Neuron (in vitro differentiated cells): Measurements from ENCODE around the gene TPO.

ENCODE experiments used
- H2AFZ ChIP-seq: one replicate; pipeline ENCODE4 v1.6.1; 2013; ENCODE audit warnings: low read depth, mild to moderate bottlenecking, inconsistent platforms, low read length, moderate library complexity
- H3K27me3 ChIP-seq: one replicate; pipeline ENCODE4 v1.6.1; 2013; ENCODE audit warnings: low read length; ENCODE audit not compliant: insufficient read depth
- H3K36me3 ChIP-seq: one replicate; pipeline ENCODE4 v1.6.1; 2013; ENCODE audit warnings: low read length; ENCODE audit not compliant: insufficient read depth
- H3K4me1 ChIP-seq: one replicate; pipeline ENCODE4 v1.6.1; 2013; ENCODE audit warnings: low read length; ENCODE audit not compliant: insufficient read depth
- H3K4me3 ChIP-seq: 2 replicates; pipeline ENCODE4 v1.5.1; 2013; ENCODE audit warnings: mild to moderate bottlenecking, low read length, moderate library complexity
- H3K9me3 ChIP-seq: one replicate; pipeline ENCODE4 v1.6.1; 2013; ENCODE audit warnings: low read length

TPO gene

GRCh38 chr2:1462994-1463393 lies 49.7 kb downstream of the TPO start:
- H3K9me3 ChIP-seq = no peaks in the 10 kb centered on the region
- H3K27me3 ChIP-seq = no peaks in the 10 kb centered on the region
- no peaks in the 10 kb centered on the region for H3K4me1 ChIP-seq
- no peaks in the 10 kb centered on the region for H3K36me3 ChIP-seq
- H2AFZ ChIP-seq = no peak overlapping the region
- H3K4me3 ChIP-seq = no peak overlapping the region

- Histone ChIP-seq H3K9me3 (no peaks in the 10 kb centered on the region), H2AFZ (no peak overlapping the region), H3K4me3 (no peak overlapping the region), H3K4me1 (no peaks in the 10 kb centered on the region), H3K27me3 (no peaks in the 10 kb centered on the region), H3K36me3 (no peaks in the 10 kb centered on the region)
These were observed 59.1 kb downstream of the TPO start for GRCh38 chr2:1472350-1472749.

GRCh38 chr2:1476617-1477195 lies 63.4 kb downstream of the TPO start:
- Histone ChIP-seq H3K4me3 (no peak overlapping the region), H3K27me3 (no peaks in the 10 kb centered on the region), H3K36me3 (no peaks in the 10 kb centered on the region), H2AFZ (no peak overlapping the region), H3K9me3 (no peaks in the 10 kb centered on the region), H3K4me1 (no peaks in the 10 kb centered on the region)

- Histone ChIP-seq H3K36me3 (no peaks in the 10 kb centered on the region), H3K4me3 (no peak overlapping the region), H3K27me3 (no peaks in the 10 kb centered on the region), H2AFZ (no peak overlapping the region), H3K4me1 (no peaks in the 10 kb centered on the region), H3K9me3 (no peaks in the 10 kb centered on the region)
These were observed 64.2 kb downstream of the TPO start for GRCh38 chr2:1477196-1478040.

- no peaks in the 10 kb centered on the region for H3K9me3 ChIP-seq
- H3K36me3 ChIP-seq = no peaks in the 10 kb centered on the region
- no peak overlapping the region for H2AFZ ChIP-seq
- H3K4me1 ChIP-seq = no peaks in the 10 kb centered on the region
- H3K4me3 ChIP-seq = no peak overlapping the region
- no peaks in the 10 kb centered on the region for H3K27me3 ChIP-seq
These were observed 65.3 kb downstream of the TPO start for GRCh38 chr2:1478311-1479305.

- H3K4me1 ChIP-seq = no peaks in the 10 kb centered on the region
- no peak overlapping the region for H2AFZ ChIP-seq
These were observed 66.1 kb downstream of the TPO start for GRCh38 chr2:1479346-1479745.

GRCh38 chr2:1480671-1481076 lies 67.4 kb downstream of the TPO start:
- Histone ChIP-seq H3K9me3 (no peaks in the 10 kb centered on the region), H3K36me3 (no peaks in the 10 kb centered on the region), H3K4me1 (no peaks in the 10 kb centered on the region), H3K27me3 (no peaks in the 10 kb centered on the region), H2AFZ (no peak overlapping the region), H3K4me3 (no peak overlapping the region)

More at GRCh38 chr2:1479346-1479745, 66.1 kb downstream of the TPO start:
- Histone ChIP-seq H3K36me3 (no peaks in the 10 kb centered on the region), H3K9me3 (no peaks in the 10 kb centered on the region), H3K4me3 (no peak overlapping the region), H3K27me3 (no peaks in the 10 kb centered on the region)

- H3K36me3 ChIP-seq = no peaks in the 10 kb centered on the region
- H2AFZ ChIP-seq = no peak overlapping the region
- H3K4me3 ChIP-seq = no peak overlapping the region
- no peaks in the 10 kb centered on the region for H3K27me3 ChIP-seq
- no peaks in the 10 kb centered on the region for H3K9me3 ChIP-seq
- no peaks in the 10 kb centered on the region for H3K4me1 ChIP-seq
These were observed 68.4 kb downstream of the TPO start for GRCh38 chr2:1481406-1482252.

- no peak overlapping the region for H3K4me3 ChIP-seq
- H2AFZ ChIP-seq = no peak overlapping the region
- no peaks in the 10 kb centered on the region for H3K27me3 ChIP-seq
- H3K9me3 ChIP-seq = no peaks in the 10 kb centered on the region
- no peaks in the 10 kb centered on the region for H3K36me3 ChIP-seq
- H3K4me1 ChIP-seq = no peaks in the 10 kb centered on the region
These were observed 69.0 kb downstream of the TPO start for GRCh38 chr2:1482253-1482675.

GRCh38 chr2:1482981-1483380 lies 69.7 kb downstream of the TPO start:
- no peaks in the 10 kb centered on the region for H3K4me1 ChIP-seq

GRCh38 chr2:1483551-1483950 lies 70.3 kb downstream of the TPO start:
- H2AFZ ChIP-seq = no peak overlapping the region
- H3K4me3 ChIP-seq = no peak overlapping the region
- no peaks in the 10 kb centered on the region for H3K27me3 ChIP-seq
- H3K36me3 ChIP-seq = no peaks in the 10 kb centered on the region
- no peaks in the 10 kb centered on the region for H3K9me3 ChIP-seq
- H3K4me1 ChIP-seq = no peaks in the 10 kb centered on the region

More at GRCh38 chr2:1482981-1483380, 69.7 kb downstream of the TPO start:
- no peak overlapping the region for H2AFZ ChIP-seq
- no peaks in the 10 kb centered on the region for H3K9me3 ChIP-seq
- no peaks in the 10 kb centered on the region for H3K36me3 ChIP-seq
- H3K27me3 ChIP-seq = no peaks in the 10 kb centered on the region
- H3K4me3 ChIP-seq = no peak overlapping the region

- no peaks in the 10 kb centered on the region for H3K4me1 ChIP-seq
- H3K27me3 ChIP-seq = no peaks in the 10 kb centered on the region
- no peak overlapping the region for H2AFZ ChIP-seq
- no peaks in the 10 kb centered on the region for H3K36me3 ChIP-seq
- no peak overlapping the region for H3K4me3 ChIP-seq
- H3K9me3 ChIP-seq = no peaks in the 10 kb centered on the region
These were observed 71.0 kb downstream of the TPO start for GRCh38 chr2:1484131-1484884.
